ENCODE data around the gene MAGOHB.
"Not testable (repeated sequence)": the region's sequence is repeated elsewhere in the genome, so short reads cannot be mapped to it uniquely, and the experiment has no call there.

Gene MAGOHB

DNA sequence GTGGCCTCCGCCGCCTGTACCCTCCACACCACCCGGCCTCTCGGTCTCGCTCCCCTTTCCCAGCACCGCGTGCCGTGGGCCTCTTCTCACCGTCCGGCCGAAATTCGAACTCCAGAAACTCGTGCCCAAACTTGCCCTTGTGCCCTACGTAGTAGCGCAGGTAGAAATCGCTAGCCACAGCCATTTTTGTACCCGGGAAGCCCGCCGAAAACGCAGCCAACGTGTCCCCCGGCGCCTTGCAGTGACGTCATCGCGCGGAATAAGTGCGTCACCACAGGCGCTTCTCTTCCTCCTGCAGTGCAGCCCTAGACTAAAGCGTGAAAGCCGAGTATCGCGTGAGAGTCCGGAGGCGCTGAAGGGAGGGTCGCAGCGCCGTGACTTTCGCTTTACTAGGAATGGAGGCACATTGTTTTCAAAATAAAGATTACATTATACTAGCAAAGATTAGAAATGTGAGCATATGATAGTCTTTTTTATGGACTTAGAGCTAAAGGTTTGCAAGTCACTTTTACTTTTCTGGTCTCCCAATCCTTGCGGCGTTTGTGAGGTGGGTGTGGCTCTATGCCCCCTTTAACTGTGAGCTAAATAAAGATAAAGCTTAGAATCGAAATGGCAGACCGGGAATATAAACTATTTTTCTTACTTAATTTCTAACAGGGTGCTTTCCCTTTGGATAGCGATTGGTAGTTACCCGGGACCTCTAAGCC lies at the start of gene MAGOHB:
Gene MAGOHB (minus strand): TSS at position 261 of the 707 bp plus-strand sequence. CDS start 77 bp downstream, at position 184.
- peak; percentile 98 for DNase-seq

DNA sequence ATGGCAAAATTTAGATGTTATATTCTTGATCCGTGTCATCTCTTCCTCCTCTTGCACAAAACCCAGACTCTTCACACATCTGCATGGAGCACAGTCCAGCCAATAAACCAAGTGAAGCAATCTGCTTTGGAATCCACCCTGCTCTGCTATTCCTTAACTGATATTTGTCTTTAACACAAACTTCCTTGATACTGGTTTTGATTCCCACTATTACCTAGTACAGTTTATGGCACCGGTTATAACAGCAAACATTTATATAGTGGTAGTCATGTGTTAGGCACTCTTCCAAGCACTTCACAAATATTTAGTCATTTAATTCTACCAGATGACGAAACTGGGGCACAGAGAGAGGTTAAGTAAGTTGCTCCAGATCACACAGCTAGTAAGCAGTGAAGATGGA lies 47.9 kb upstream of the MAGOHB start:
- peak; percentile 31 for DNase-seq

GRCh38 chr12:10654003-10654402 lies 40.6 kb upstream of the MAGOHB start:
- DNase-seq = no peak

DNA sequence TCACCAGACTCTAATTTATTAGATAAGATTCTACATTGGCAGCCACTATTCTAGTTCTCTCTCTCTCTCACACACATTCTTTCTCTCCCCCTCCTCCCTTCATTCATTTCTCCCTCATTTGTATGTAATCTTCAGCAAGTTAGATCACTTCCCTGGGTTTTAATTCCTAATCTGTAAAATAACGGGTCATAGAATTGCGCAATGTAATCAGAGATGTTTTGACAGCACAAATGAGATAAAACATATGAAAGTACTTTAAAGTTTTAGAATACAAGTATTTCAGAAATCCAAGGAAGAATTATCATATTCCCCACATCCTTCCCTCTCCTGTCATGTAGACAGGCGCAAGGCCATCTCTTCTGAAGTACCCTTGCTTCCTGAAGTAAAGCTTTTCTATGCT lies 38.8 kb upstream of the MAGOHB start:
- no peak for DNase-seq

- DNase-seq = not testable (repeated sequence)
Measured at GRCh38 chr12:10646576-10646975, 33.2 kb upstream of the MAGOHB start.

- DNase-seq = no peak
Measured at GRCh38 chr12:10645910-10646309, 32.5 kb upstream of the MAGOHB start.

GRCh38 chr12:10641735-10642500 lies 28.5 kb upstream of the MAGOHB start:
- DNase-seq = peak; percentile 75

- DNase-seq = no peak
Measured at GRCh38 chr12:10638728-10639127, 25.3 kb upstream of the MAGOHB start.

DNA sequence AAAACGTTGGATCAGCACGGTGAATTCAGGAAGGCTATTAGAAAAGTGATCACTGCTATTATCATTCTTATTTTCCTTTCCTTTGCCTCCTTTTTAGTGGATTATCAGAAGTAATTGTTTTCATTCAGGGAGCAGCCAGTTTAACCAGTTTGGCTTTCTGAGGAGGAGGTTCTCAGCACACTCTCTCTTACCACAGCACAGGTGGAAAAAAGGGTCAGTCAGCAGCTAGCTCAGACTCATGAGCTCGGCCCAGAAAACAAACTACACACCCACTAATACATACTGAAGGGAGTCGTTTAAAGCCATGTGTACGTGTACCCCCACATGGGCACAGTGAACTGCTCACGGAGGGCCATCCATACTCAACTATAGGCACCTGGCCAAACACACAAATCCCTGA lies 23.2 kb upstream of the MAGOHB start:
- no peak for DNase-seq

DNA sequence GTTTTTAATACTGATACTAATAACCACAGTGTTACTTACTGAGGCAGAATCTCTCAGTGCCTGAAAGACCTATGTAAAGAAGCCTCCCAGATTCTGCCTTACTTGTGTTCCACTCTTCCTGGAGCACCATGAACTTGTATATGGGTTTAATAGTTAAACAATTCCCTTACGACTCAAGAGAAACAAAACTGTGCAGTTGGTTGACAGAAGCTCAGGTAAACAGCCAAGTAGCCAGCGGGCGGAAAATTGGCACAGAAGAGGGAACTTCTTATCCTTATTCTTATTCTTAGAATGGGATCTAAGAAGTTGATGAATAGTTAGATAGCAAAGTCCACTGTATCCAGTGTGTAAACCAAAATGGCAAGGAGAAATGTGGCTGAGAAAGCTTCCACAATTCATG lies 22.7 kb upstream of the MAGOHB start:
- no peak for DNase-seq

DNA sequence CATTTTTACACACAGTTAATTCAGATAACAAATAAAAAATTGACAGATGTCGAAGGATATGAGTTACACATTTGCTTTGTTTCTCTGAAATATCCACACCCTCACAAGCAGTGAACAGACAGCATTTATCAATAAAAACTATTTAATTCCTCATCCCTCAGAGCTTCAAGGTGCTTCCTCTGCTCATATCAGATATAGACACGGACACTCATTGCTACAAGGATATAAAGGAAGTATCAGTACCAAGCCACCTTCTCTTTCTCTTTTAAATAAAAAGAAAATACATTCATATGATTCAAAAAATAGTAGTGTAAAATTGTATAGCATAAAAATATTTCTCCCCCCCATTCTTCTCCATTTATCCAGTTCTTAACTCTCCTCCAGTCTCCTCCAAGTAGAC lies 21.9 kb upstream of the MAGOHB start:
- DNase-seq = no peak

- peak; percentile 93 for DNase-seq
Measured at GRCh38 chr12:10634427-10634826, 21.0 kb upstream of the MAGOHB start.

GRCh38 chr12:10633541-10633940 lies 20.1 kb upstream of the MAGOHB start:
- DNase-seq = no peak

DNA sequence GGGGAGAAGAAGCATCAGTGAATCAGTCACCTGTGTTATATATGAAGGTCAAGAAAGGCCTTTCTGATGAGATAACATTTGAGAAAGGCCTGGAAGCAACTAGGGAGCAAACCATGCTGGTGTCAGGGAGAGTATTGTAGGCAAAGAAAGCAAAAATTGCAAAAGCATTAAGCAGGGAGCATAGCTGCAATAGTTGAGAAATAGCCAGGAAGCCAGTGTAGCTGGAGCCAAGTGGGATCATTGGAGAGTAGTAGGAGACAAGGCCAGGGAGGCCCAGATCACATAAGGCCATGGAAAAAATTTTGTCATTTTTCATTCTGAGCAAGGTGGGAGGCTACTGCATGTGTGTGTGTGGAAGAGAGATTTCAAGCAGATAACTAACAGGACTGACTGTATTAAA lies 18.8 kb upstream of the MAGOHB start:
- peak; percentile 53 for DNase-seq

DNA sequence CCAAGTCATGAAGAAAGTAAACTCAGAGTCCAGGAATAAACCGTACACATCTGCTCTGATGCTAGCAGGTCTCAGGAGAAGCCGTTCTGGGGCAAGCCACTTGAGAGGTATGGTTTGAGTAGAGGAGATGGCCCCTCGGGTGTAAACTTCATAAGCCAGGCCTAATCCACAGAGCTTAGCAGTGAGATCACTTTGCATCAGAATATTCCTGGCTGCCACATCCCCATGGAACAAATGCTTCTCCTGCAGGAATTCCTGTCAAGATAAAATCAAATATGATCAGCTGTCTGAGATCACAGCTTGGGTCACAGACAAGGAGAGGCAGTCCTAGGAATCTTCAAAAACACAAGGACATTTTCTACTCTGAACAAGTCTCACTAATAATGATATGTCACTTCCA lies 11.2 kb upstream of the MAGOHB start:
- DNase-seq = peak; percentile 14

- DNase-seq = peak; percentile 18
Measured at GRCh38 chr12:10623131-10623530, 9.7 kb upstream of the MAGOHB start.

DNA sequence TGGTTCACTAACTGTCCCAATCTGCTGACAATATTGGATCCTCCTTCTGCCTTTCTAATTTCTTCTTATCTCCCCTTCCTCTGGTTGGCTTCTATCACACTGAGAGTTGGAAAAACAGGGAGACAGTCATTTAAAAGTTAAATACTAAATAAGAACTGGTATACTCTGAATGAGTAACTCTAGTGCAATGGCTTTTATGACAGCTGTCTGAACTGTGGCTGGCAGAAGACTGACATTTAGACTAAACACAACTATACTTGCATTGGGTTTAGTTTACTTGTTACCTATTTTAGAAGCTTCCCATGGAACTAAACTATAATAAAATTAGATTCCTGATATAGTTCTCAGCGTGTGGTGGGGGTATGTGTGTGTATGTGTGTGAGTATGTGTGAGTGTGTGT lies 7.9 kb upstream of the MAGOHB start:
- DNase-seq = no peak

- no peak for DNase-seq
Measured at GRCh38 chr12:10620078-10620779, 6.8 kb upstream of the MAGOHB start.

DNA sequence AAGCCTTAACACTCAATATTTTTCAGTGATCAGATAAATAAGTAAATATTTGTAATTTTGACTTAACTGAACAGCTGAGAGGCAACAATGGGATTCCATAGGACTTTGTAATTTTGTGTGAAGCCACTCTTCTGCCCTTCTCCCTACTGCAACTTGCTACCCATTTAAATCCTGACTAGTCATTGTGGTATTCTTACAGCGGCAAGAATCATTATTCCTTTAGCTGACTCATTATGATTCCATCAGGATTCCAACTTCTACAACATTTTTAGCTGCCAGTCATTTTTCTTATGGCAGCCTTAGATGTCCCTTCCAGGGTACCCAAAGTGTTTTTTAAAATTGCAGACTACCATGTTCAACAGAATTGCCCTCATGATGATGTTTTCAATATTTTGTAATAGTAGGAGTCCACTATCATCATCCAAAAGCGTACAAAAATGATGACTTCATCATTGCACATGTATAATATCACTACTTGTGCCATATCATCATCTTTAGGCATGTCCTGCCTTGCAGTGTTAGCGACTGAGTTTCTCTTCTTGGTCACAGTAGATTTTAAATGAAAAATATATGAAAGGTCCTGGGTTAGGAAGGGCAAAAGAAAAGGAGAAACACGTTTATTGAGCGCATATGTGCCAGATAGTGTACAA lies 5.1 kb upstream of the MAGOHB start:
- DNase-seq = peak; percentile 89

- peak; percentile 24 for DNase-seq
Measured at GRCh38 chr12:10617863-10618262, 4.5 kb upstream of the MAGOHB start.

DNA sequence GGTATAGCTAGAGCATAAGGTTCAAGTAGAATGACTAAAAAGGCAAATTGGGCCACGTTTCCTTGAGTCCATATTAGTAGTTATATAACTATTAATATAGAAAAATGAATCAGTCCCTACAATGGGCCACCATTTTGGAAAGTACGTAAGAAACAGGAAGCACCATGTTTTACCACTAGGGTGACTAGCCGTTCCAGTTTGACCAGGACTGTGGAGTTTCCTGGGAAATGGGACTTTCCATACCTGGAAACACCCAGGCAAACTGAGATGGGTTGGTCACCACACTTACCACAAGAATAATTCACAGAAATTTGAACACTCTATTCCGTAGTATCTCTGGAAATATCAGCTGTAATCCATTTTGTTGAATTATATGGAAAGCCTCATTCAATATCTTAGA lies 2.1 kb upstream of the MAGOHB start:
- DNase-seq = no peak

- DNase-seq = no peak
Measured at GRCh38 chr12:10614056-10614370, 604 bp upstream of the MAGOHB start.

GRCh38 chr12:10612984-10613348 lies 443 bp downstream of the MAGOHB start:
- DNase-seq = no peak

DNA sequence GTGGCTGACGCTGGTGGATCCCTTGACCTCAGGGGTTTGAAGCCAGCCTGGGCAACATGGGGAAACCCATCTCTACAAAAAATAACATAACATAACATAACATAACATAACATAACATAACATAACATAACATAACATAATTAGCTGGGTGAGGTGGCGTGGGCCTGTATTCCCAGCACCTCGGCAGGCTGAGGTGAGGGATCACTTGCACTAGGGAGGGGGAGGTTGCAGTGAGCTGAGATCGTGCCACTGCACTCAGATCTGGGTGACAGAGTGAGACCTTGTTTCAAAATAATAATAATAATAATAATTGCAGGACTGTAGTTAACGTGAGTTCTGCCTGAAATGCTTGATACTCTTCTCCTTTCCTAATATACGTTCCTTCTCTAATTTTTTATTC lies 1.3 kb downstream of the MAGOHB start:
- no peak for DNase-seq
